Gastroesophageal sphincter (tissue), 4 donors: Measurements from ENCODE around the gene MYO19. TPM values are rescaled to one million over a fixed set of nuclear protein-coding genes. Genes with fewer than 3 reads are reported as not detected.

Experiments used
- ATAC-seq: fragments of 150-250 bp; one replicate; pipeline ENCODE4 v1.9.1; 2016; ENCODE audit warnings: mild to moderate bottlenecking, moderate library complexity
- H3K27ac ChIP-seq, 4 donors: fragments of 200-600 bp; sonication (generic) in 3 of 4; 1 replicate in 3 of 4; 2 replicates in 1 of 4; pipeline ENCODE4 v1.5.1; 2016 to 2019
- H3K27me3 ChIP-seq: fragments of 200-600 bp; sonication (generic); one replicate; pipeline ENCODE4 v1.5.1; 2019
- H3K36me3 ChIP-seq, 2 donors: fragments of 200-600 bp; sonication (generic); one replicate each; pipeline ENCODE4 v1.5.1; 2019; ENCODE audit warnings: control low read depth in 1 of 2
- H3K4me1 ChIP-seq, 3 donors: fragments of 200-600 bp; sonication (generic); 1 replicate in 2 of 3; 2 replicates in 1 of 3; pipeline ENCODE4 v1.5.1; 2016 to 2019; ENCODE audit warnings: control low read depth in 2 of 3
- H3K4me3 ChIP-seq, 2 donors: fragments of 200-600 bp; sonication (generic); one replicate each; pipeline ENCODE4 v1.5.1; 2019; ENCODE audit warnings: mild to moderate bottlenecking in 1 of 2, moderate library complexity in 1 of 2
- H3K9me3 ChIP-seq, 3 donors: fragments of 200-600 bp; sonication (generic); one replicate each; pipeline ENCODE4 v1.5.1; 2017 to 2019; ENCODE audit warnings: control low read depth in 2 of 3
- CTCF ChIP-seq, 4 experiments: fragments of 200-600 bp in 2 of 4; fragments of 450-650 bp in 2 of 4; sonication (generic) in 1 of 4; IDR thresholded peaks; one replicate each; pipeline ENCODE4 v1.5.1; 2017 to 2019; ENCODE audit warnings: antibody characterized with exemption in 4 of 4, mild to moderate bottlenecking in 2 of 4, moderate library complexity in 2 of 4
- EP300 ChIP-seq: sonication (generic); formaldehyde crosslinking; IDR thresholded peaks from one replicate; pipeline ENCODE4 v1.6.1; 2017; ENCODE audit warnings: antibody characterized with exemption, mild to moderate bottlenecking
- POLR2A ChIP-seq, 2 donors: fragments of 450-650 bp; IDR thresholded peaks; one replicate each; pipeline ENCODE4 v1.6.1; 2017; ENCODE audit warnings: antibody characterized with exemption in 2 of 2, mild to moderate bottlenecking in 2 of 2, moderate library complexity in 1 of 2
- POLR2AphosphoS5 ChIP-seq: sonication (generic); formaldehyde crosslinking; IDR thresholded peaks from one replicate; pipeline ENCODE4 v1.6.1; 2017; ENCODE audit warnings: antibody characterized with exemption
- WGBS, 2 donors: methylation state at CpG; one replicate each; pipeline ENCODE4 v1.1.5; 2018; ENCODE audit warnings: low coverage in 1 of 2; 5-methylcytosine and 5-hydroxymethylcytosine counted together
- total RNA-seq, 4 donors: library from RNA; depleted of rRNA; stranded (reverse); fragments of >200 nt; gene quantifications; one replicate each; pipeline ENCODE4 v1.1.0, GENCODE V29; 2016

The MYO19 gene
- total RNA-seq, 4 donors from 2014 or later: 23.3 to 63.5 (median 42.5) TPM

GRCh38 chr17:36575028-36575427, 40.4 kb upstream of the MYO19 start:
- ATAC-seq: no peak
- H3K27ac ChIP-seq: no peak overlapping the region
- TF ChIP-seq POLR2A (IDR thresholded peaks at IDR 0.05) (no peak), POLR2AphosphoS5 (no peak), CTCF (IDR thresholded peaks at IDR 0.05) (no peak), EP300 (no peak)
- WGBS, 2 donors: 91 to 96% methylated on average over 11 to 12 of the region's 12 CpGs
- H3K4me1 ChIP-seq: peaks cover 0 to 6% (median 0%) of the 10 kb centered on the region in 3 donors
- no peak overlapping the region for H3K4me3 ChIP-seq
- H3K9me3 ChIP-seq: no peaks in the 10 kb centered on the region
- no peaks in the 10 kb centered on the region for H3K27me3 ChIP-seq
- peaks cover 3 to 78% of the 10 kb centered on the region in 2 donors for H3K36me3 ChIP-seq

- 86 to 97% methylated on average over 4 of the region's 4 CpGs for WGBS, 2 donors
Observed at GRCh38 chr17:36566081-36566480, 31.4 kb upstream of the MYO19 start.

DNA sequence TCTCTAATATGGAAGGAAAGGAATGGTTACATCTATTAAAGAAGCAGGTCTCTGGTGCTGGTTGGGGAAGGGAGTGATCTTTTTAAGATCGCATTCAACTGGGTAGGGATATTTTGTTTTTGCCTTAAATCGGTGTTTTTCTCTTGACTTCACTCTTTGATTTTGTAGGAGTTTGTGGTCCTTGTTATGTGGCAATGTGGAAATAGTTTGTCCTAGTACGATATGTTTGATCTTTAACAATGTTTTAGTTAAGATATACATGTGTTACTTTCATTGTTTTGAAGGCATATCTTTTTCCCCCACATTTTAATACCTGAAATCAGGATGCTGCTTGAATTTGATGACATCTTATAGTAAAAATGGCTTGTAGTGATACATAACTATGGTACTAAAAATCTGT, 18.8 kb upstream of the MYO19 start:
- H3K27me3 ChIP-seq: no peaks in the 10 kb centered on the region
- H3K4me1 ChIP-seq: peaks cover 0 to 74% (median 6%) of the 10 kb centered on the region in 3 donors
- no peak for ATAC-seq
- TF ChIP-seq CTCF (IDR thresholded peaks at IDR 0.05): no peak
- TF ChIP-seq POLR2AphosphoS5: no peak
- no peak for TF ChIP-seq POLR2A (IDR thresholded peaks at IDR 0.05)
- no peak for TF ChIP-seq EP300
- peak overlapping the region in 1 of 4 donors; percentile 12 for H3K27ac ChIP-seq
- no peaks in the 10 kb centered on the region for H3K9me3 ChIP-seq
- 75 to 94% methylated on average over 3 of the region's 3 CpGs for WGBS, 2 donors
- no peak overlapping the region for H3K4me3 ChIP-seq
- H3K36me3 ChIP-seq: peaks cover 0 to 43% of the 10 kb centered on the region in 2 donors

More at GRCh38 chr17:36566081-36566480, 31.4 kb upstream of the MYO19 start:
- no peak overlapping the region for H3K27ac ChIP-seq
- H3K4me1 ChIP-seq: peaks cover 0 to 9% (median 0%) of the 10 kb centered on the region in 3 donors
- no peak for ATAC-seq
- H3K9me3 ChIP-seq: no peaks in the 10 kb centered on the region
- H3K36me3 ChIP-seq: peaks cover 0 to 95% of the 10 kb centered on the region in 2 donors
- H3K4me3 ChIP-seq: no peak overlapping the region
- no peaks in the 10 kb centered on the region for H3K27me3 ChIP-seq
- TF ChIP-seq CTCF (IDR thresholded peaks at IDR 0.05): no peak
- no peak for TF ChIP-seq POLR2AphosphoS5
- no peak for TF ChIP-seq EP300
- no peak for TF ChIP-seq POLR2A (IDR thresholded peaks at IDR 0.05)

- peaks cover 0 to 95% (median 21%) of the 10 kb centered on the region in 3 donors for H3K4me1 ChIP-seq
- no peak for TF ChIP-seq EP300
- no peak for TF ChIP-seq POLR2A (IDR thresholded peaks at IDR 0.05)
- TF ChIP-seq CTCF (IDR thresholded peaks at IDR 0.05): no peak
- TF ChIP-seq POLR2AphosphoS5: no peak
- H3K9me3 ChIP-seq: no peaks in the 10 kb centered on the region
- WGBS, 2 donors: 81 to 82% methylated on average over 5 to 8 of the region's 8 CpGs
- peaks cover 0 to 22% of the 10 kb centered on the region in 2 donors for H3K36me3 ChIP-seq
- ATAC-seq: no peak
- no peak overlapping the region for H3K27ac ChIP-seq
- H3K4me3 ChIP-seq: no peak overlapping the region
- H3K27me3 ChIP-seq: no peaks in the 10 kb centered on the region
Observed at GRCh38 chr17:36550491-36551417, 16.1 kb upstream of the MYO19 start.
